ENCODE data around the gene PIP4K2A.

DNA sequence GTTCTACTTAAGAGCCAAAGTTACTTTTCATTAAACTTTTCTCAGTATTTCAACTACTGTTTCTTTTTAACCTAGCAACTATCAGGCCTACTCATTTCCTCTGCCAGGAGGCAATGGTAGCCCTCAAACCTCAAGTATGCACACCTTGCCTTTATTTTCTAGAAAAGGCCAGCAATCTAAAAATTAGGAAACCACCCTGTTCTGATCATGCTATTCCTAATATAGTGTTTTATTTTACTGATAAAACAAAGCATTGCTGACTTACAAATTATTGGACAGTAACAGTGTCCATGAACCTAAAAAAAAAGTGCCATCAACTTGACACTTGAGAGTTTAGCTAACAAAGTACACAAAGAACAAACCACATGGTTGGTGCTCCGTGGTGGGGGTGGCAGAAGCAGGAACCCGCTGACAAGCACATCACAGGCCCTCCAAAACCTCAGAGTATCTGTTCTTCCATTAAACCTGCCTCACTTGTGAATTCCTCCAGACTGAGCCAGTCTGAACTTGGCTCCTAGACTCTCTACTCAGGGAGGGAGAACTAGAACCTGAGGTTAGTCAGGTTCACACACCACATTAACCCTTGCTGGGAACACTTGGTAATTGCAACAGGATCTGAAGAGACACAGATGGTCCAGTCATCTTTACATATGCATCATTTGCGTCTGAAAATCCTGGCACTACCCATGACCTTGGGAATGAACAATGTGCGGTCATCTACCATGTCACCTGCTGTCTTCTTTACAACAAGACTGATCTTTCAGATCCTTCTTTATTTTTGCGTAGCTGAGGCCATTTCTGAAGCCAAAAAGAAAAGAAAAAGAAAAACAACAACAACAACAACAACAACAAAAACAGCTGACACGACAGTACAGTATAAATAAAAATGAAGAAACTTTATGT is 31.9 kb downstream of the PIP4K2A start:
- TF ChIP-seq FOXM1 (IDR thresholded peaks at IDR 0.05; ENCODE audit: borderline replicate concordance) (no peak), SUZ12 (IDR thresholded peaks at IDR 0.05) (no peak), L3MBTL2 (conservative IDR thresholded peaks at IDR 0.05) (no peak)

Measured in HEK293T (cell line).